GM12872 (cell line): ENCODE measurements around the gene FARP1.

Source experiments
- TF ChIP-seq, protein P1 (sequence below): IDR thresholded peaks from 3 replicates; pipeline ENCODE4 v1.5.1; 2011; ENCODE audit warnings: low read depth, mild to moderate bottlenecking, low read length, moderate library complexity; ENCODE audit not compliant: insufficient read depth

Gene FARP1

GRCh38 chr13:98187965-98188261 lies 45.0 kb downstream of the FARP1 start:
- TF ChIP-seq, protein P1, sequence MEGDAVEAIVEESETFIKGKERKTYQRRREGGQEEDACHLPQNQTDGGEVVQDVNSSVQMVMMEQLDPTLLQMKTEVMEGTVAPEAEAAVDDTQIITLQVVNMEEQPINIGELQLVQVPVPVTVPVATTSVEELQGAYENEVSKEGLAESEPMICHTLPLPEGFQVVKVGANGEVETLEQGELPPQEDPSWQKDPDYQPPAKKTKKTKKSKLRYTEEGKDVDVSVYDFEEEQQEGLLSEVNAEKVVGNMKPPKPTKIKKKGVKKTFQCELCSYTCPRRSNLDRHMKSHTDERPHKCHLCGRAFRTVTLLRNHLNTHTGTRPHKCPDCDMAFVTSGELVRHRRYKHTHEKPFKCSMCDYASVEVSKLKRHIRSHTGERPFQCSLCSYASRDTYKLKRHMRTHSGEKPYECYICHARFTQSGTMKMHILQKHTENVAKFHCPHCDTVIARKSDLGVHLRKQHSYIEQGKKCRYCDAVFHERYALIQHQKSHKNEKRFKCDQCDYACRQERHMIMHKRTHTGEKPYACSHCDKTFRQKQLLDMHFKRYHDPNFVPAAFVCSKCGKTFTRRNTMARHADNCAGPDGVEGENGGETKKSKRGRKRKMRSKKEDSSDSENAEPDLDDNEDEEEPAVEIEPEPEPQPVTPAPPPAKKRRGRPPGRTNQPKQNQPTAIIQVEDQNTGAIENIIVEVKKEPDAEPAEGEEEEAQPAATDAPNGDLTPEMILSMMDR: no peak

GRCh38 chr13:98188544-98189166 lies 45.8 kb downstream of the FARP1 start:
- TF ChIP-seq, protein P1: no peak

DNA sequence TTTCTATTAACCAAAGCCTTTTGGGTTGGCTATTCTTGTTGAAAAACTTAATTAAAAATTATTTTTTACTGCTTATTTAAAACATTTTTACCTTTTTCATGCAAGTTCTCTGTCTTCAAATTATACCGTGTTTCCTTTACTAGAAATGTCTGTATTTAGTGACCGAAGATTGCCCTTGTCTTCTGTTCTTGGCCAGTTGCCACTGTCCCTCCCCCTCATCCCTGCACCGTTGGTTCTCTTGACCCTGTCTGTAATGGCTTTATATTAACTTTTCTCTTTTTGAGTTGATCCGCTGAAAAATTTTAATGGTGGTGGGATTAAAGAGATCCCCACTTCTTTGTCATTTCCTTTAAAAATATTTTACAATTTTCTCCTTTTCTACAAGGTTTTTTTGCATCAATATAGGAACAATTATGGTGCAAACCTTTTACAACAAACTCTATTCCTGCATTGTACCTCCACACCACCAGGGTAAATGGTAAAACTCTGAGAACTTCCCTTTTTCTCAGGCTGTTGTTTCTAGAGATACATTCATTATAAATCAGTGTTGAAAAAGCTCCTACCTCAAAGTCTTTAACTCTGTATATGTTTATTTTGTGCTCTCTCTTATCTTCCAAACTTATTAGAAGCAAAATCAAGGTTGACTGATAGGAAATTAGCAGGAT lies 47.1 kb downstream of the FARP1 start:
- TF ChIP-seq, protein P1: no peak

- TF ChIP-seq, protein P1: no peak
Measured at GRCh38 chr13:98190889-98191444, 48.1 kb downstream of the FARP1 start.

DNA sequence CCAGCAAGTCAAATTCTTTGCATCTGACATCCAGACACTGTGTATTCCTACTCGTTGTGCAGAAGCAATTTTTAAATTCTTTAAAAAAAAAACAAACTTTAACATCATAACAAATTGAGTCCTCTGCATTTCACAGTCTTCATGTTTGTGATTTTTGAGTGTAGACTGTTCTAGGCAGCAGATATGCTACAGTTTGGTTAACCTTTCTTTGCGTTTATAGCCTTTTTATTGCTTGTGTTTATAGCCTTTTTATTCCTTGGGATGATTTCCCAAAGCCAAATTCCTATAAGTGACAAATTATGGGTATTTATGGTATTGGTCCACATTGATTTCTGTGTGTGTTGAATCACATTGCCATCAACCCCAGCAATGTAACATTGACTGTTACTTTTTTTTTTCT lies 49.1 kb downstream of the FARP1 start:
- TF ChIP-seq, protein P1: no peak

GRCh38 chr13:98195054-98195791 lies 52.3 kb downstream of the FARP1 start:
- TF ChIP-seq, protein P1: no peak

DNA sequence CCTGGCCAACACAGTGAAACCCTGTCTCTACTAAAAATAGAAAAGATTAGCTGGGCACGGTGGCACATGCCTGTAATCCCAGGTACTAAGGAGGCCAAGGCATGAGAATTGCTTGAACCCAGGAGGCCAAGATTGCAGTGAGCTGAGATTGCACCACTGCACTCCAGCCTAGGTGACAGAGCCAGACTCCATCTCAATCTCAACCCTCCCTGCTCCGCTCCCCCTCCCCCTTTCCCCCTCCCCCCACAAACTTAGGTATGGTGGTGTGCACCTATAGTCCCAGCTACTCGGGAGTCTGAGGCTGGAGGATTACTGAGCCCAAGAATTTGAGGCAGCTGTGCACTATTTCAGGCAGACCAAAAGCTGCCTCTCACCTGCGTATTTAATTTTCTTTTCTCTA lies 55.8 kb downstream of the FARP1 start:
- TF ChIP-seq, protein P1: no peak
